PFSK-1 (cell line): Measurements from ENCODE around the gene SYT13.

Experiments
- FOXP2 ChIP-seq: optimal IDR thresholded peaks from 2 replicates; pipeline ENCODE3; 2011; ENCODE audit warnings: borderline replicate concordance, control low read depth, inconsistent platforms; ENCODE audit not compliant: insufficient read depth; ENCODE audit errors: extremely low read length, extremely low read depth
- POLR2AphosphoS5 ChIP-seq: IDR thresholded peaks from 2 replicates; pipeline ENCODE4 v1.6.1; 2012; ENCODE audit warnings: low read depth, mild to moderate bottlenecking, control low read depth, low read length, moderate library complexity
- SIN3A ChIP-seq: IDR thresholded peaks from 2 replicates; pipeline ENCODE4 v1.6.1; 2012; ENCODE audit warnings: mild to moderate bottlenecking, low read length, moderate library complexity, borderline replicate concordance; ENCODE audit not compliant: insufficient read depth
- TAF1 ChIP-seq: IDR thresholded peaks from 2 replicates; pipeline ENCODE4 v1.6.1; 2012; ENCODE audit warnings: low read length, control low read depth, borderline replicate concordance; ENCODE audit not compliant: insufficient read depth

- TF ChIP-seq POLR2AphosphoS5, result no peak
- TF ChIP-seq FOXP2, result no peak
- TF ChIP-seq TAF1, result no peak
- TF ChIP-seq SIN3A, result no peak
These were observed 9.9 kb upstream of the SYT13 start for GRCh38 chr11:45296075-45296474.
